ENCODE data around the gene S100A16.
"Not testable (repeated sequence)": the region's sequence is repeated elsewhere in the genome, so short reads cannot be mapped to it uniquely, and the experiment has no call there.

S100A16 gene

GRCh38 chr1:153597206-153597605 lies 15.7 kb downstream of the S100A16 start:
- no peak for DNase-seq (ENCODE audit: low read depth)
- TF ChIP-seq CTCF (IDR thresholded peaks at IDR 0.05; ENCODE audit: control insufficient read depth, extremely low read depth, insufficient read depth), result no peak

GRCh38 chr1:153592748-153593147 lies 20.2 kb downstream of the S100A16 start:
- H3K4me3 ChIP-seq (ENCODE audit: low read depth, low read length), result no peak overlapping the region
- TF ChIP-seq CTCF (IDR thresholded peaks at IDR 0.05; ENCODE audit: control insufficient read depth, extremely low read depth, insufficient read depth), result no peak
- DNase-seq (ENCODE audit: low read depth), result no peak

More at GRCh38 chr1:153597206-153597605, 15.7 kb downstream of the S100A16 start:
- no peak overlapping the region for H3K4me3 ChIP-seq (ENCODE audit: low read depth, low read length)

GRCh38 chr1:153588482-153588881 lies 24.5 kb downstream of the S100A16 start:
- TF ChIP-seq CTCF (IDR thresholded peaks at IDR 0.05; ENCODE audit: control insufficient read depth, extremely low read depth, insufficient read depth), result no peak
- DNase-seq (ENCODE audit: low read depth), result no peak
- H3K4me3 ChIP-seq (ENCODE audit: low read depth, low read length), result no peak overlapping the region

GRCh38 chr1:153588033-153588432 lies 24.9 kb downstream of the S100A16 start:
- H3K4me3 ChIP-seq (ENCODE audit: low read depth, low read length); DNase-seq (ENCODE audit: low read depth): not testable (repeated sequence)

- TF ChIP-seq CTCF (IDR thresholded peaks at IDR 0.05; ENCODE audit: control insufficient read depth, extremely low read depth, insufficient read depth), result no peak
- no peak overlapping the region for H3K4me3 ChIP-seq (ENCODE audit: low read depth, low read length)
- DNase-seq (ENCODE audit: low read depth), result no peak
Observed at GRCh38 chr1:153587314-153587713, 25.6 kb downstream of the S100A16 start.

GRCh38 chr1:153586347-153586746 lies 26.6 kb downstream of the S100A16 start:
- no peak overlapping the region for H3K4me3 ChIP-seq (ENCODE audit: low read depth, low read length)
- no peak for TF ChIP-seq CTCF (IDR thresholded peaks at IDR 0.05; ENCODE audit: control insufficient read depth, extremely low read depth, insufficient read depth)
- no peak for DNase-seq (ENCODE audit: low read depth)

- no peak for TF ChIP-seq CTCF (IDR thresholded peaks at IDR 0.05; ENCODE audit: control insufficient read depth, extremely low read depth, insufficient read depth)
- no peak for DNase-seq (ENCODE audit: low read depth)
- H3K4me3 ChIP-seq (ENCODE audit: low read depth, low read length), result no peak overlapping the region
Observed at GRCh38 chr1:153585006-153585405, 27.9 kb downstream of the S100A16 start.

Data from LNCaP clone FGC (cell line).